IPS-15b (cell line): ENCODE measurements around the gene RANBP1.

ENCODE experiments used
- H3K27me3 ChIP-seq: one replicate; pipeline ENCODE4 v1.6.1; 2013; ENCODE audit warnings: low read length; ENCODE audit not compliant: control insufficient read depth, insufficient read depth
- H3K36me3 ChIP-seq: one replicate; pipeline ENCODE4 v1.6.1; 2013; ENCODE audit warnings: low read length; ENCODE audit not compliant: control insufficient read depth, insufficient read depth
- H3K4me1 ChIP-seq: one replicate; pipeline ENCODE4 v1.6.1; 2013; ENCODE audit warnings: mild to moderate bottlenecking, low read length; ENCODE audit not compliant: control insufficient read depth, insufficient read depth
- H3K4me3 ChIP-seq: one replicate; pipeline ENCODE4 v1.5.1; 2013; ENCODE audit warnings: low read depth, low read length
- H3K9ac ChIP-seq: one replicate; pipeline ENCODE4 v1.6.1; 2013; ENCODE audit warnings: low read depth, mild to moderate bottlenecking, low read length
- H3K9me3 ChIP-seq: one replicate; pipeline ENCODE4 v1.6.1; 2013; ENCODE audit warnings: mild to moderate bottlenecking, low read length; ENCODE audit not compliant: control insufficient read depth, insufficient read depth

The RANBP1 gene

GRCh38 chr22:20090730-20091240 lies 25.1 kb upstream of the RANBP1 start:
- Histone ChIP-seq H3K9ac (no peak overlapping the region), H3K4me1 (no peaks in the 10 kb centered on the region), H3K27me3 (no peaks in the 10 kb centered on the region), H3K9me3 (no peaks in the 10 kb centered on the region), H3K4me3 (no peak overlapping the region), H3K36me3 (peaks cover 89% of the 10 kb centered on the region)

GRCh38 chr22:20091690-20092476 lies 24.0 kb upstream of the RANBP1 start:
- no peaks in the 10 kb centered on the region for H3K9me3 ChIP-seq
- no peaks in the 10 kb centered on the region for H3K27me3 ChIP-seq
- H3K4me1 ChIP-seq = no peaks in the 10 kb centered on the region
- H3K4me3 ChIP-seq = no peak overlapping the region
- no peak overlapping the region for H3K9ac ChIP-seq
- peaks cover 79% of the 10 kb centered on the region for H3K36me3 ChIP-seq

GRCh38 chr22:20092477-20092854 lies 23.4 kb upstream of the RANBP1 start:
- no peaks in the 10 kb centered on the region for H3K27me3 ChIP-seq
- peaks cover 73% of the 10 kb centered on the region for H3K36me3 ChIP-seq
- H3K4me3 ChIP-seq = no peak overlapping the region
- H3K4me1 ChIP-seq = no peaks in the 10 kb centered on the region
- H3K9me3 ChIP-seq = no peaks in the 10 kb centered on the region
- no peak overlapping the region for H3K9ac ChIP-seq

DNA sequence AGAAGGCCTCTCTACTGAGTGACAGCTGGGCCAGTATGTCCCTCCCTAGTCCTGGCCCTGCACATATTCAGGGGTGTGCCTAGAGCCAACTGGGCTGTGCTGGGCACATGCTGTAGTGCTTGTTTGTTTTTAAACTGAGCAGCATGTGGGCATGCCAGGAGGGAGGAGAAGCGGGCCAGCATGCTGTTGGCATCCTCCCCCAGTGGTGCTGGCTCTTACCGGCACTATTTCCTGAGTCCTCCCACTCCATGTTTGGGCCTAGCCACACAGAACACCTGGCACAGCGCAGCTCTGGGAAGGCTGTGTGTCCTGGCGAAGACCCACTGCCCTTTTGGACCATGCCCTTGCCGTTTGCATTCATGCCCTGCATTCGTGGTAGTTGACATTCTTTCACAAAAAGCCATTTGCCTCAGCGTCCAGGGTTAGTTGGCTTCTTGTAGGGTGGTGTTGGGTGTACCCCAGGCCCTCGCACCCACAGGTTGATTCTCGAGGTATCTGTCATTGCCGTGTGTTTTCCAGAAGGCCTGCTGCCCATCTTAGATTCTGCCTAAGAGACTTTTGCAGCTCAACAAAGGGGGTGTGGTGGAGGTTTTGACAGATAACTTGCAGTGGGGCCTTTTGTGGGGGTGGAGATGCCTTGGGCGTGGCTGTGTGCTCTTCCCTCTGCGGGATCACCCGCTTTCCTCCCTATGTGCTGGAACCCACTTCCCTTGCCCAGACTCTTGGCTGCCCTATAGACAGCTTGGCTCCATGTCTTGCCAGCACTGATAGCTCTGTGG lies 22.3 kb upstream of the RANBP1 start:
- Histone ChIP-seq H3K4me1 (no peaks in the 10 kb centered on the region), H3K9ac (no peak overlapping the region), H3K36me3 (peaks cover 68% of the 10 kb centered on the region), H3K4me3 (no peak overlapping the region), H3K27me3 (no peaks in the 10 kb centered on the region), H3K9me3 (no peaks in the 10 kb centered on the region)

DNA sequence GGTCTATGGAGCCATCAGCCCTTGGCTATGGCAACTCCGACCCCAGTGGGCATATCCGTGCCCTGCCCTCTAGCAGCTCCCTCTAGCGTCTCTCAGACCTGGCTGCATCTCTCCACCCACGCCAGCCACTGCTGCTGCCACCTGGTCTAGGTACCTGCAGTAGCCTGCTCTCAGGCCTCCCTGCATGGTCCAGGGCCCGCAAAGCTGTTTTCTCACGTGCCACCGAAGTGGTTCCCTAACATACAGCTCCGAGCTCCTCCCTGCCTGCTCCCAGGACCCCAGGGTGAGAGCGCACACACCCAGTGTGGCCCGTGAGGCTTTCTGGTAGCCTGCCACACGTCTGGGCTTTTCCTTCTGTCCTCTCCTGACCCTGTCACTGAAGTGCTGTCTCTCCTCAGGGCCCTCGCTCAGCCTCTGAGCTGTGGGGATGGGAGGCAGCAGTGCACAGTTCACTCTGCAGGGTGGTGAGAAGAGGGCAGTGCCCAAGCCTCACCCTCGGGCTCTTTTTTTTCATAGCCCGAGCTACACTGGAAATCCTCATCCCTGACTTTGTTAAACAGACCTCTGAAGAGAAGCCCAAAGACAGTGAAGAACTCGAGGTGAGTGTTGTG lies 21.6 kb upstream of the RANBP1 start:
- Histone ChIP-seq H3K36me3 (peaks cover 68% of the 10 kb centered on the region), H3K9ac (no peak overlapping the region), H3K9me3 (no peaks in the 10 kb centered on the region), H3K27me3 (no peaks in the 10 kb centered on the region), H3K4me3 (no peak overlapping the region), H3K4me1 (no peaks in the 10 kb centered on the region)

DNA sequence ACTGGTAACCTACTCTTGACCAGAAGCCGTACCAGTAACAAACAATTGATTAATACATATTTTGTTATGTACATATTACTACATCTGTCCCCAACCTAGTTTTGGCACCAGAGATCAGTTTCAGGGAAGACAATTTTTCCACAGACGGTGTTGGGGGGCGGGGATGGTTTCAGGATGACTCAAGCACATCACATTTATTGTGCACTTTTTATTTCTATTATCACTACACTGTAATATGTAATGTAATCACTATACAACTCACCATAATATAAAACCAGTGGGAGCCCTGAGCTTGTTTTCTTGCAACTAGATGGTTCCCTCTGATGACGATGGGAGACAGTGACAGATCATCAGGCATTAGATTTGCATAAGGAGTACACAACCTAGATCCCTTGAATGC lies 20.4 kb upstream of the RANBP1 start:
- Histone ChIP-seq H3K4me1 (no peaks in the 10 kb centered on the region), H3K36me3 (peaks cover 61% of the 10 kb centered on the region), H3K4me3 (no peak overlapping the region), H3K27me3 (no peaks in the 10 kb centered on the region), H3K9me3 (no peaks in the 10 kb centered on the region), H3K9ac (no peak overlapping the region)

GRCh38 chr22:20096574-20097420 lies 19.1 kb upstream of the RANBP1 start:
- Histone ChIP-seq H3K9me3 (no peaks in the 10 kb centered on the region), H3K36me3 (peaks cover 50% of the 10 kb centered on the region), H3K4me3 (no peak overlapping the region), H3K9ac (no peak overlapping the region), H3K27me3 (no peaks in the 10 kb centered on the region), H3K4me1 (no peaks in the 10 kb centered on the region)

GRCh38 chr22:20099099-20099711 lies 16.7 kb upstream of the RANBP1 start:
- Histone ChIP-seq H3K4me3 (no peak overlapping the region), H3K4me1 (no peaks in the 10 kb centered on the region), H3K27me3 (no peaks in the 10 kb centered on the region), H3K36me3 (peaks cover 45% of the 10 kb centered on the region), H3K9ac (no peak overlapping the region), H3K9me3 (no peaks in the 10 kb centered on the region)

DNA sequence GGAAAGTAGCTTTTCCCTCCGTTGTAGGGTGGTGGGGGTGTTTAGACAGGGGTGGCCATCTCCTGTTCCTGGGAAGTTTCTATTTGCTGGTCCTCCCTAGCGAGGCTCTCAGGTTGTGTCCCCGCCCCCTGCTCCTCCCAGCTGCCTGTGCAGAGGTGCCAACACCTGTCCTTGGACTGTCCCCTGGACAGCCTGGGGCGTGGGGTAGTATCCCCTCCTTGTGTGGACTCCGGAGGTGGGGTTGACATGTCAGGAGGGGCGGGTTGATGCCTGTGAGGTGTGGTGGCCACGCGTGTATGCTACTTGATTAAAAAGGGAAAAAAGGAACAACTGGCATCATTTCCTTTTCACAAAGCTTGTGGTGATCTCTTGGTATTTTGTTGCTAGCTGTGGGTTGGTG lies 14.3 kb upstream of the RANBP1 start:
- Histone ChIP-seq H3K9ac (no peak overlapping the region), H3K36me3 (peaks cover 57% of the 10 kb centered on the region), H3K4me3 (no peak overlapping the region), H3K9me3 (no peaks in the 10 kb centered on the region), H3K4me1 (no peaks in the 10 kb centered on the region), H3K27me3 (no peaks in the 10 kb centered on the region)

DNA sequence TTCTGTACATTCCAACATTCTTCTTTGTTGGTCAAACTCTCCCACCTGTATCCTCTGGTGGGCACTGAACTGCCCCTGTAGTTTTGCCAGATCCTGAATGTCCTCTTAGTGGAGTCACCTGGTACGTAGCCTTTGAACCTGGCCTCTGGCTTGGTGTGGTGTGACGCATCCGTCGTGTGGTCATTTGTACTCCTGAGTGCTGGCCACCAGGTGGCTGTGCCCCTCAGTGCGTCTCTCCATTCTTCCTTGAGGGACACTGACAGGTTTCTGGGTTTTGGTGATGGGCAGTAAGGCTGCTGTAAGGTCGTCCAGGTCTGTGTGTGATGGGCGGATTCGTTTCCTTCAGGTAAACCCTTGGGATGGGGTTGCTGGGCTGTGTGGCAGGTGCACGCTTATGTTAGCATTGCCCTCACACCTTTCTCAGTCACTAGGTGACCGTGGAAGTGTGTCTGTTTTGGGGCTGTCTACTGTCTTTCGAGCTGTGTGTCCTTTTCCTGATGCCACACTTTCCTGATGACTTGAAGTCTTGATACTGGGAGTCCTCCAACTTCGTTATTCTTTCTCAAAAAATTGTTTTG lies 13.6 kb upstream of the RANBP1 start:
- Histone ChIP-seq H3K9ac (no peak overlapping the region), H3K9me3 (no peaks in the 10 kb centered on the region), H3K36me3 (peaks cover 63% of the 10 kb centered on the region), H3K27me3 (no peaks in the 10 kb centered on the region), H3K4me1 (no peaks in the 10 kb centered on the region), H3K4me3 (no peak overlapping the region)
